AG09319 (cell line): ENCODE data around the gene BMP8A.
"Not testable (repeated sequence)": the region's sequence is repeated elsewhere in the genome, so short reads cannot be mapped to it uniquely, and the experiment has no call there.

Experiments
- DNase-seq: peaks from one replicate; pipeline ENCODE4 v3.0.0-alpha.2; 2010; ENCODE audit warnings: low read depth; ENCODE audit errors: extremely low read depth
- TF ChIP-seq, protein P1 (sequence below): IDR thresholded peaks from 2 replicates; pipeline ENCODE4 v1.5.1; 2011; ENCODE audit warnings: low read depth, mild to moderate bottlenecking, inconsistent platforms, low read length, moderate library complexity

Gene BMP8A

GRCh38 chr1:39522221-39522620, 30.8 kb downstream of the BMP8A start:
- DNase-seq: not testable (repeated sequence)

DNA sequence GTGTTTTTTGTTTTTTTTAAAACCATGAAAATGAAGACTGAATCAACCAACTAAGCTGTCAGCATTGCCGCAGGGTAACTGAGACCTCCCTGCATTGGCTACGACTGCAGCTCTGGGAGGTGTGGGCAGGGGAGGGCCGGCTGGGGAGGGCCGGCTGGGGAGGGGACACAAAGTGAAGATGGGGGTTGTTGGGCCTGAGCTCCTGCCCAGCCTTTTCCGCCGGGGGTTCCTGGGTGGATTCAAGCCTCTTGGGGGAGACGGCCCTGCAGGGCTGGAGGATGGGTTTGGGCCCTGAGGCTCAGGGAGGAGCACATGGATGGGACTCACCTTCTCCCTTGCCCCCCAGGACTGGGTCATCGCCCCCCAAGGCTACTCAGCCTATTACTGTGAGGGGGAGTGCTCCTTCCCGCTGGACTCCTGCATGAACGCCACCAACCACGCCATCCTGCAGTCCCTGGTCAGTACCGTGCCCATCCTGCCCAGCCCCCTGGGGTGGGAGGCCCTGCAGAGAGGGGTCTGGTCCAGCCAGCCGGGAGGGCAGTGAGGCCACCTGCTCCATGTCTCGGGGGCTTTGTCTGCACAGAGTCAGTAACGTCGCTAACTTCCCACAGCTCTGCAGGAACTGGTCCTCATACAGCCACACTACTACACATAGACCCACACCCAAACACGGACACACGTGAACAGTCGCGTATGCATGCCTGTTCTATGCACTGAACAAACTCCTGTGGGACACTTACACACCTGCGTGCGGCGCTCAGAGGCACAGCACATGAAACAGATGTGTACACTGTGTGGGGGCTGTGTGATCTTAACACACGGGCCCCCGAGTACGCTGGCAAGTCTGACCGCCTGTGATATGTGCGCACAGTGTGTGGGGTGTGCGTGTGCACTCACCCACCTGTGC, 31.5 kb downstream of the BMP8A start:
- DNase-seq: no peak
- TF ChIP-seq, protein P1, sequence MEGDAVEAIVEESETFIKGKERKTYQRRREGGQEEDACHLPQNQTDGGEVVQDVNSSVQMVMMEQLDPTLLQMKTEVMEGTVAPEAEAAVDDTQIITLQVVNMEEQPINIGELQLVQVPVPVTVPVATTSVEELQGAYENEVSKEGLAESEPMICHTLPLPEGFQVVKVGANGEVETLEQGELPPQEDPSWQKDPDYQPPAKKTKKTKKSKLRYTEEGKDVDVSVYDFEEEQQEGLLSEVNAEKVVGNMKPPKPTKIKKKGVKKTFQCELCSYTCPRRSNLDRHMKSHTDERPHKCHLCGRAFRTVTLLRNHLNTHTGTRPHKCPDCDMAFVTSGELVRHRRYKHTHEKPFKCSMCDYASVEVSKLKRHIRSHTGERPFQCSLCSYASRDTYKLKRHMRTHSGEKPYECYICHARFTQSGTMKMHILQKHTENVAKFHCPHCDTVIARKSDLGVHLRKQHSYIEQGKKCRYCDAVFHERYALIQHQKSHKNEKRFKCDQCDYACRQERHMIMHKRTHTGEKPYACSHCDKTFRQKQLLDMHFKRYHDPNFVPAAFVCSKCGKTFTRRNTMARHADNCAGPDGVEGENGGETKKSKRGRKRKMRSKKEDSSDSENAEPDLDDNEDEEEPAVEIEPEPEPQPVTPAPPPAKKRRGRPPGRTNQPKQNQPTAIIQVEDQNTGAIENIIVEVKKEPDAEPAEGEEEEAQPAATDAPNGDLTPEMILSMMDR: no peak

DNA sequence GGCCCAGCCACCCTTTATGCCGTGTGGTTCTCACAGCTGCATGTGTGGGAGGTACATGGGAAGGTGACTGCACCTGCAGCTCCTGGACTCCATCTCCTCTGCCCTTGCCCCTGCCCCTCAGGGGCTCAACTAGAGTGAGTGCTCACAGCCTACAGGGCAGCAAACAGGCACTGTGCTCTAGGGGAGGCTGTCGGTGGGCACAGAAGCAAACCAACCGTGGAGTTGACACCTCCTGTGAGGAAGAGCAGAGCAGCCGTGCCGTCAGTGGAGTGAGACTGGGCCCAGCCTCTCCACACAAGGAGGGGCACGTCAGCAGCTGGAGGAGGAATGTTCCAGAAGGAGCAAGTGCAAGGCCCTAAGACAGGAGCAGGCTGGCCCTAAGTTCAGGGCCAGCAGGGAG, 32.7 kb downstream of the BMP8A start:
- TF ChIP-seq, protein P1: no peak
- no peak for DNase-seq

DNA sequence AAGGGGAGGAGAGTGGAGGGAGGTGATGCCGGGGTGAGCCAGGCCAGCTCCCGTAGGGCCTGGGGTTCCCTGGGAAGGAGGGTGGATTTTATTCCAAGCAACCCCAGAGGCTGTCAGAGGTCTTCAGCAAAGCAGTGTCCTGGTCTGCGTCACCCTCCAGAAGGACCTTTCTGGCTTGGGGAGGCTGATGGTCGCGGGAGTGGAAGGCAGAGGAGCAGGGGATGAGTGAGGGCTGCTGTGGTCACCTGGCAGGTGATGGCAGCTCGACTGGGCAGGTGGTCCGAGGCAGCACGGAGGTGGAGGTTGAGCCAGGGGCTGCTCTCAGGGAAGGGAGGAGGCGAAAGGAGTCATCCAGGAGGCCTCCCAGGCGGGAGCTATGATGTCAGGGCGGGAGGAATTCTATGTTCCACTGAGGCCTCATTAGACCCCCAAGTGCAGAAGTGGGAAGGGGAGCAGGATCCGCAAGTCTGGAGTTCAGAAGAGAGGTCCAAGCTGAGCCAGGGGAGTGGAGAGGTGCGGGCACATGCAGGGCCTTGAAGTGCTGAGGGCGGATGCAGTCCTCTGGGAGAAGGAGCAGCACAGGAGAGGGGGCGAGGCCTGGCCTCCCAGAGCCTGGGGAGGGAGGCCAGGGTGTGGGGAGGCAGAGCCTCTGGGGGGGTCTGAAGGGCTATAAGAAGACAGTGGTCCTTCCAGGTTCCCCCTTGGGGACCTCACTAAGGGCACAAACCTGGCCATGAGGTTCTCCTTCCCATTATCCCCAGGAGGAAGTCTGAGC, 33.3 kb downstream of the BMP8A start:
- TF ChIP-seq, protein P1: no peak
- no peak for DNase-seq

DNA sequence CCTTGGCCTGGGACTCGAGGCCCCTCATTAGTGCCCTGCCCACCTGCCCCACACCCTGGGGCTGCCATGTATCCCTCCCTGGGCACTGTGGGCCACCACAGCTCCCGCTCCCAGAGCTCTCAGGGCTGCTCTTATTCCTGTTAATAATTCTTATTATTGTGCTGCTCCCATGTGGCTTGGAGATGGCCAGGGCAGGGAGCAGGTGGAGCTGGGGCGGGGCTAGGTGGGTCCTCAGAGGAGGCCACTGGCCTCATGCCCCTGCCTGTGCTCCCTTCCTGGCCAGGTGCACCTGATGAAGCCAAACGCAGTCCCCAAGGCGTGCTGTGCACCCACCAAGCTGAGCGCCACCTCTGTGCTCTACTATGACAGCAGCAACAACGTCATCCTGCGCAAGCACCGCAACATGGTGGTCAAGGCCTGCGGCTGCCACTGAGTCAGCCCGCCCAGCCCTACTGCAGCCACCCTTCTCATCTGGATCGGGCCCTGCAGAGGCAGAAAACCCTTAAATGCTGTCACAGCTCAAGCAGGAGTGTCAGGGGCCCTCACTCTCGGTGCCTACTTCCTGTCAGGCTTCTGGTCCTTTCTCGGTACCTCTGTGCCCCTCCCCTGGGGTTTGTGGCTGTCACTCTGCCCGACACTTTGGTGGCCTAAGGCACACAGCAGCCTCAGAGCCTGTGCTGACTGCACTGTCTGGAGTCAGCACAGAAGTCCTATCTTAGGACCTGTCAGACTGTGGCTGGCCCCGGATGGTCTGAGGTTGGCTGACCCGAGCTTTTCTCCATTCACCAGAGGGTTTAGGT, 34.1 kb downstream of the BMP8A start:
- TF ChIP-seq, protein P1: no peak
- DNase-seq: no peak

- no peak for DNase-seq
- TF ChIP-seq, protein P1: no peak
Measured at GRCh38 chr1:39526466-39527189, 35.2 kb downstream of the BMP8A start.

DNA sequence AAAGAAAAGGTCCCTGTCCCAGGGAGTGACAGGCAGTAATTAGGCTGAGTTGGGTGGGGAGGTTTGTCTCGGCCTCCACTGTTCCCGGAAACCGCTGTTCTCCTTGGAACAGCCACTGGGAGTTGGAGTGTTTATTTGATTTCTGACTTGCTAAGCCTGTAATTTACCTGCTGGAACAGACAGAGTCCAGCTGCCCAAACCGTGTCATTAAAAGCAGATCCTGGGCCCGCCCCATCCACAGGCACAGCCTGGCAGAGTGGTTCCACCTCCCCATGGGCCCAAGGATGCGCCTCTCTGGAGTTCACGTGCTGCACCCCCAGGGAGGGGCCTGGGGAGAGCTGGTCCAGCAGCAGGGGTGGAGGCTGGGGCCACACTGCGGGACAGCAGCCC, 35.7 kb downstream of the BMP8A start:
- not testable (repeated sequence) for DNase-seq
